Measurements from ENCODE around the gene DMBX1. TPM values are rescaled to one million over a fixed set of nuclear protein-coding genes. Genes with fewer than 3 reads are reported as not detected.
A peak's percentile ranks its signal among the peaks of the same experiment; 100 is the strongest.

Gene DMBX1
- total RNA-seq, 1 experiment from 2014 or later = not detected

DNA sequence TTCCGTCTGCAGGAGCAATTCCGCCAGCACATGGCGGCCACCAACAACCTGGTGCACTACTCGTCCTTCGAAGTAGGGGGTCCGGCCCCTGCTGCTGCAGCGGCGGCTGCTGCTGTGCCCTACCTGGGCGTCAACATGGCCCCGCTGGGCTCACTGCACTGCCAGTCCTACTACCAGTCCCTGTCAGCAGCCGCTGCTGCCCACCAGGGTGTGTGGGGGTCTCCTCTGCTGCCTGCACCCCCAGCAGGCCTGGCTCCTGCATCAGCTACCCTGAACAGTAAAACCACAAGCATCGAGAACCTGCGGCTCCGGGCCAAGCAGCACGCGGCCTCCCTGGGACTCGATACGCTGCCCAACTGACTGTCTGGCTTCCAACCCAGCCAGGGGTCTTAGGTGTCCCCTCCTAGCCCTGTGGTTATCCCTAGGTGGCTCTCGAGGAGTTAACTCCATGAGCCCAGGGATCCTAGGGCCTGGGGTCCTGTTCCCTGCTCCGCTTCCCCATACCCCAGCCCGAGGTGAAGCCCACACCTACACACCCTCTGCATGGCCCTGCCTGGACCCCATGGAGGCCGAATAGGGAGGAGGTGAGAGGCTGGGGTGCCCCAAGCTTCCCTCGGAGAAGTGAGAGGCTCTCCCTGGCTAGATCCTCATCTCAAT lies 22.6 kb downstream of the DMBX1 start:
- H3K27me3 ChIP-seq = no peaks in the 10 kb centered on the region
- DNase-seq = no peak
- H3K4me3 ChIP-seq = no peak overlapping the region
- no peaks in the 10 kb centered on the region for H3K36me3 ChIP-seq
- no peaks in the 10 kb centered on the region for H3K9me3 ChIP-seq

DNA sequence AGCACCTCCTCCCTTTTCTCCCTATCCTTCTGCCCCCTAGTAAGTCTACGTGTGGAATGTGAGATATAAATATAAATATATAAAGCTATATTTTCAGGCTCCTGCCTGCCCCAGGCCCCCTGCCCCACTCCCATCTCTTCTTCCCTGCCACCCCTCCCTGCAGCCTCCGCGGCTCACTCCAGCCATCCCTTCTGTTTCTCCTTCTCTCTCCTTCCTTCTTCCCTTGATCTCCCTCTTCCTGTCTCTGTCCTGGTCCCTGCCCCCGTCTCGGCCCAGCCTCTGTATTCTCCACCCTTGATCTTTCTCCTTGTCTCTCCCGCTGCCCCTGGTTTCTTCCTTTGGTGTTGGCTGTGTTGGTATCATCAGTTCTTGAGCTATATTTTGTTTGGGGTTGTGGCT lies 23.2 kb downstream of the DMBX1 start:
- no peaks in the 10 kb centered on the region for H3K9me3 ChIP-seq
- no peak for DNase-seq
- no peaks in the 10 kb centered on the region for H3K36me3 ChIP-seq
- H3K27me3 ChIP-seq = no peaks in the 10 kb centered on the region
- H3K4me3 ChIP-seq = no peak overlapping the region

DNA sequence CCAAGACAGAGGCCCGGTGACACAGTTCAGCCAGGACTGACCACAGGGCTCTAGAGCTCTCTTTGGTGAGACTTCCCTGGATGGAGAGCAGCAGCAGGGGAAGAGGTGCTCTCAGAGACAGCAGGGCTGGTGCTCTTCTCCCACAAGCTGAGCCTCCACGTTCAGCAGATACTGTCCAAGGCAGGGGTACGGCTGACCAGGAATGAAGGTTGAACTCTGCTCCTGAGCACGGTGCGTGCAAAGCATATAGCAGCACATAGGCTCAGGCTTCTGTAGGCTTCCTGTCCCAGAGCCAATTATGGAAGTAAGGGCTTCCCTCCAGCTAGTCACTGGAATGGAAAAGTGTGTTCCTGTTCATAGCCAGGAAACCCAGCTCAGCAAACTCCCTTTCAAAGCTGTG lies 23.9 kb downstream of the DMBX1 start:
- no peaks in the 10 kb centered on the region for H3K9me3 ChIP-seq
- no peaks in the 10 kb centered on the region for H3K27me3 ChIP-seq
- no peak overlapping the region for H3K4me3 ChIP-seq
- DNase-seq = no peak
- no peaks in the 10 kb centered on the region for H3K36me3 ChIP-seq

DNA sequence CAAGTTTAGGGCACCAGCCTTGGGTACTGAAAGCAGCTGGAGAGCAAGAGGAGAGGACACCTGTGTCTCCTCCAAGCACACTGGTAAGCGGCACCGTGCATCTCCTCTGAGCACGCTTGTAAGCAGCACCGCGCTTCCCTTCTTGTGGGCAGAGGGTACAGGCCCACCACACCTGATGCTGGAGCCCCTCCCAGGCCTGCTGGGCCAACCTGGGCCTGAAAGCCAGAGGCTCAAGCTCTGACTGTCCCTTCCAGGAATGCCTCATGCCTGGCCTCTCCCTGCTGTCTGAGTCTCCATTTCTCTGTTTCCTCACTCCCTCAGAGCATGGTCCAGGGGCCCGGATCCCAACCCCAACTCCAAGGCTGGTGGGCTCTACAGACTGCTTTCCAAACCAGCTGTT lies 25.9 kb downstream of the DMBX1 start:
- Histone ChIP-seq H3K27me3 (no peaks in the 10 kb centered on the region), H3K36me3 (no peaks in the 10 kb centered on the region), H3K9me3 (no peaks in the 10 kb centered on the region), H3K4me3 (no peak overlapping the region)
- DNase-seq = no peak

DNA sequence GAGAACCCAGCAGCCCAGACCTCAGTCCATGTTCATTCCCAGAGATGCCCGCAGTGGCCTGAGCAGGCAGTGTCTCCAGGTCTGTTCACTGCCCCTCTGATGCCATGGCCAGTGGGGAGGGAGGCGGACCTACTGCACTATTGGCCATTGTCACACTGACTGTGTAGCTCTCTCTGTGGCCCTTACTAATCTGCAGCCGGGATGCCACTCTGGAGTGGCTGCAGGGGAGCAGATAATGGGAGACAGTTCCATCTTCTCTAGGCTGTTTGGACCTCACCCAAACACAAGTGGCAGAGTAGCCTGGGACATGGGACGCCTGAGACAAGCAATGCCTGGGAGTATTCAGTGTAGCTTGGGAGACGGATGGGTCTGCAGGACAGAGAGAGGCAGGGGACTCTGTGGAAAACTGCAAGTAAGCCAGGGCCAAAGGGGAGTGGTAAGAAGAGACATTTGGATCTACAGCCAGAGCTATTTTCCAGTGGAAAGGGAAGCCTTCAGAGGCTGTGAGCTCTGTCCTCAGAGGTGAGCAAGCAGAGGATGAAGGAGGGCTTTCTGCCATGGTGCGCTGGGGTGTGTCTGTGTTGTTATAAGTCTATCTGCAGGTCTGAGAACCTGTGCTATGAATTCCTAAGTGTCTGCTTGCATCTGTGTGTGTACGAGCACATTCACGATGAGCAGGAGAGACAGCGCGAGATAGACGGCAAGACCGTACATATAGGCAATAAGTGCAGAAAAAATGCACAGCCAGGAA lies 26.7 kb downstream of the DMBX1 start:
- Histone ChIP-seq H3K27me3 (no peaks in the 10 kb centered on the region), H3K36me3 (no peaks in the 10 kb centered on the region), H3K9me3 (no peaks in the 10 kb centered on the region), H3K4me3 (no peak overlapping the region)
- DNase-seq = no peak

DNA sequence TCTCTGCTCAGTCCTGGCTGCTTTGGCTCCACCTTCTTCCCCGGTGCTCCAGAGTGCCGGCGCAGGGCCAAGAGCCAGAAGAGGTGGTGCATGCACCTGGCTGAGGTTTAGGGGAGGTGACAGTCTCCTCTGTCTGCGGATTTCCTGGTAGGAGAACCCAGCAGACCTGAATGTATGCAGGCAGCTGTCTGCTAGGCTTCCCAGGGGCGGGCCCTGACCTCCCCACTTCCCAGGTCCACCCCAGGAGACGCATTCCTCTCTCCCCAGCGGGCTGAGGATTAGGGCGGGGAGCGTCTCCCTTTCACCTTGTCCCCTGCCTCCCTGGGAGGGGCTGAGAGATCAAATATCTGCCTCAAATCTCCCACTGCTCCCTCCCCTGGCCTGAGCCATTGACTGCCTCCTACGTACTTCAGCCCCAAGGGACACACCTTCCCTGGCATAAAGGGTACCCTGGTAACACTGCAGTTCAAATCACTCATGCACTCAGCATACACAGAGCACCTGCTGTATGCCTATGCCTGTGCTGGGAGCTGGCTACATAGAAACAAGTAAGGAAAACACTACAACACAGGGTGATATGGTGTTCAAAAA lies 27.5 kb downstream of the DMBX1 start:
- DNase-seq = no peak
- H3K27me3 ChIP-seq = no peaks in the 10 kb centered on the region
- no peak overlapping the region for H3K4me3 ChIP-seq
- H3K9me3 ChIP-seq = no peaks in the 10 kb centered on the region
- no peaks in the 10 kb centered on the region for H3K36me3 ChIP-seq

DNA sequence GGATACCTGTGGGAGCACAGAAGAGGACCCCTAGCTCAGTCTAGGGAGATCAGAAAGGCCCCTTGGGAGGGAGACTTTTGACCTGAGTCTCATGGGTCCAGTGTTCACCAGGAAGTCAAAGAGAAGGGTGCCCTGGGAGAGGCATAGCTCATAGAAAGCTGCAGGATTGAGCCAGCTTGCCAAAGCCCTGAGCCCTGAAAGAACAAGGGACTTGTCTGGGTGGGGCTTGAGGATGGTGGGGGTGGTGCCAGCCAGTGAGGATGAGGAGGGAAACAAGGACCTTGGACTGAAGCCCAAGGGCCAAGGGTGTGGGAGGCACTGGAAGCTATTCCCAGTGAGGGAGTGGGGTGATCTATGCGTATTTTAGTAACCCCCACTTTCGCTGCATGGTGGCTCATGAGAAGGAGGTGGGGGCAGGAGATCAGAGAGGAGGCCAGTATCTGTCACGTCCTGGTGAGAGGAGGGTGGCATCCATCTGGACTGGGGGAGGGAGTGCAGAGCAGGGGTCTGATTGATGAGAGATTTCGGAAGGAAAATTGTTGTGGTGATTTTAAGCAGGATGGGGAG lies 28.4 kb downstream of the DMBX1 start:
- no peaks in the 10 kb centered on the region for H3K9me3 ChIP-seq
- no peak overlapping the region for H3K4me3 ChIP-seq
- H3K27me3 ChIP-seq = no peaks in the 10 kb centered on the region
- DNase-seq = no peak
- H3K36me3 ChIP-seq = no peaks in the 10 kb centered on the region

DNA sequence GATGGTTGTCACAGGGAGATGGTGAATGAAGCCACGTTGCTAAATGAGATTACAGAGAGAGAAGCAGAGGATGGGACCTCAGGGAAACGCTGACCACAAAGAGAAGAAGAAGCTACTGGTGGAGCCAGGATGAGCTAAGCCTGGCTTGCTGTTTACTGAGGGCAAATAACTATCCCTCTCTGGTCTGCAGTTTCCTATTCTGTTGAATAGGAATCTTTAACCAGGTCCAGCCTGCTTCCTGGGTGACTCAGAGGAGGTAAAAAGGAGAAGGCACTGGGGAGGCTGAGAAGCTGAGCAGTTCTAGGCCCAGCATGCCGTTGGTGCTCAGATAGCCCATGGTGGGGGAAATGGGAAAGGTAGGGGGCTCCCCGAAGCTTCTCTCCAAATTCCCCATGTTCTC lies 29.6 kb downstream of the DMBX1 start:
- Histone ChIP-seq H3K9me3 (no peaks in the 10 kb centered on the region), H3K27me3 (no peaks in the 10 kb centered on the region), H3K36me3 (no peaks in the 10 kb centered on the region), H3K4me3 (no peak overlapping the region)
- DNase-seq = no peak

DNA sequence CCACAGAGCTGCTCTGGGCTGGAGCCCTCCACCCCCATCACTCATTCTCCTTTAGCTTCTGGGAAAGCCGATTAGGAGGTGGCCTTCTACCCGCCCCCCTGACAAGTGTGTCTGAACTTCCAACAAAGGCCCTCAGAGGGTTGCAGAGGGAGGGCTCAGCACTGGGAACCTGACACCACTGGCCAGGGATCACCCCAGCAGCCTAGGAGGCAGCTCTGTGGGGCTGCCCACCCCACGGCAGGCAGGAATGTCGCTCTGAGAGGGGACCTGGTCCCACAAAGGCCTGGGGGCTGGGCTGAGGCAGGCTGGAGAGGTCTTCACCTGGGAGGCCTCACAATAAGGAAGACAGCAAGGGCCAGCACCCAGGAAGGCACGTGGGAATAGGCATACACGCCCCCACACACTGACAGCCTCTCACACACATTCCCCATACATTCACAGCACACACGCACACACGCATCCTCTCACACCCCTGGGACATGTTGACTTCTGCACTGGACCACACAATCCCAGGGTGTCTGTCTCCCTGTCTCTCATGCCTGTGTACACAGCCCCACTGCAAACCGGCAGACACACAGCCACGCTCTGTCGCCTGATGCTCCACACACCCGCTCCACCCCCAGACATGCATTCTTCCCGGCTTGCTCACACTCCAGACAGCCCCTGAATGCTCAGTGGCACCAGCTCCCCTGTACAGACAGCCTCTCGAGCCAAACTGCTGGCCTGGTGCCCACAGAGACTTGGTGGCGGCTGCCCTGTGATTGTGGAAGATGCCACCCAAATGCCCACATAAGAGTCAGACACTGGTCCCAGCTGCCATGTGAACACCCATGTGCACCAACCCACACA lies 30.7 kb downstream of the DMBX1 start:
- Histone ChIP-seq H3K9me3 (no peaks in the 10 kb centered on the region), H3K36me3 (no peaks in the 10 kb centered on the region), H3K4me3 (no peak overlapping the region), H3K27me3 (no peaks in the 10 kb centered on the region)
- DNase-seq = peak; percentile 79

DNA sequence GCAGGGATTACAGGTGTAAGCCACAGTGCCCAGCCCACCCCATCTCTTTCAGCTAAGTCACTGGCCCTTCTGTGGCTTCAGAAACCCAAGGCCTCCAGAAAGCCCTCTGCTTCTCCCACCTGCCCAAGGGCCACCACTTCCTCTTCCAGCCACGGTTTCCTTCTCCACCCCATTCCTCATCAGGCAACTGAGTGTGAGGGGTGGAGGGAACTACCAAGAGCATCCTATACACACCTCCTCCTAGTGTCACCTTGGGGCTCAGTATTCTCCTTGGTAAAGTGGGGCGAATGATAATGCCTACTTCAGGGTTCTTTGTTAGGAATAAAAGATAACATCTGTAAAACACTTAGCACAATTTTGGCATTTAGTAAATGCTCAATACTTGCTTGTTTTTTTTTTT lies 31.8 kb downstream of the DMBX1 start:
- H3K4me3 ChIP-seq = no peak overlapping the region
- no peak for DNase-seq
- no peaks in the 10 kb centered on the region for H3K27me3 ChIP-seq
- H3K36me3 ChIP-seq = no peaks in the 10 kb centered on the region
- H3K9me3 ChIP-seq = no peaks in the 10 kb centered on the region

DNA sequence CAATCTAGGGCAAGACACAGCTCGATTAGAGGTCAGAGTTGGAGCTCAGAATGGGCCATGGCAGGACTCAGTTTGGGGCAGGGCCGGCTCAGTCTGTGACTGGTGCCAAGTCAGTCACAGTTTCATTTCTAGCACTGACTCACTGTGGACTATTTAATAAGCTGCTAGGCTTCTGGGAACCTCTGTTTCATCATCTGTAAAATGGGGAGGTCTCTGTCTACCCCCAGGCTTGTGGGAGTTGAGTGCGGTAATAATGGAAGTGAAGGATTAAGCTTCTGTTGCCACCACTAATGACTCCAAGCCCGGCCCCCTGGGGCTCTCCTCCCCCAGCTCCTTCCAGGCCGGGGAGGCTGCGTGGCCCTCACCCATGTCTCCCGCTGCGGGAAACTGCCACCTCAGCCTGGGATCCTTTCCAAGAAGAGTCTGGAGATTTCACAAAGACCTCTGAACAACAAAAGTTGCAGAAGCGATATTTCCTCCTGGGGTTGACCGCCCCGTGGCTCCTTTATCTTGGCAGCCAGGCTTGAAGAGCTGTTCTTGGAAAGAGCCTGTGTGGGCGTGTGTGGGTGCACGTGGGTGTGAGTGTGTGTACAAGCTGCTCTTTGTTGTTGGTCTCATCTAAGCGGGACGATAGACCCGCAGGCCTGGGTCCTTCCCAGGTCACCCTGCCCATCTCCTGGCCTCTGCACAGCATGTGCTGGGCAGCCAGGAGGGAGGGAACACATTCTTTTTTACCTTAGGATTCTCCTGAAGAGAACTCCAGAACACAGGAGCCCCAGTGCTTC lies 32.7 kb downstream of the DMBX1 start:
- Histone ChIP-seq H3K27me3 (no peaks in the 10 kb centered on the region), H3K9me3 (no peaks in the 10 kb centered on the region), H3K4me3 (no peak overlapping the region), H3K36me3 (no peaks in the 10 kb centered on the region)
- peak; percentile 86 for DNase-seq

DNA sequence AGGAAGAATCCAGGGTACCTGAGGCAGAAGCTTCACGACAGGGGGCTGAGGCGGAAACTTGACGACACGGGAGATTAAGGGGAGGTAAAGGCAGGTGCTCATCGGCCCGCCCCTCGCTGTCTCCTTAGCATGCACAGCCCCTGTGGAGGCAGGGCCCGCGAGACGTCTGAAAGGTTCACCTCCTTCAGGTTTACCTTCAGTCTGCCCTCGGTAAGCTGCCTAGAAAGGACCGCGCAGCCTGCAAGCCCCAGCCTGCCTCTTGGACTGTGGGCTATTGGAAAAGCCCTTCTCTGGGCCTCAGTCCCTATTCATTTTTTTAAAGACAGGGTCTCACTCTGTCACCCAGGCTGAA lies 33.3 kb downstream of the DMBX1 start:
- DNase-seq = no peak
- Histone ChIP-seq H3K36me3 (no peaks in the 10 kb centered on the region), H3K27me3 (no peaks in the 10 kb centered on the region), H3K4me3 (no peak overlapping the region), H3K9me3 (no peaks in the 10 kb centered on the region)

DNA sequence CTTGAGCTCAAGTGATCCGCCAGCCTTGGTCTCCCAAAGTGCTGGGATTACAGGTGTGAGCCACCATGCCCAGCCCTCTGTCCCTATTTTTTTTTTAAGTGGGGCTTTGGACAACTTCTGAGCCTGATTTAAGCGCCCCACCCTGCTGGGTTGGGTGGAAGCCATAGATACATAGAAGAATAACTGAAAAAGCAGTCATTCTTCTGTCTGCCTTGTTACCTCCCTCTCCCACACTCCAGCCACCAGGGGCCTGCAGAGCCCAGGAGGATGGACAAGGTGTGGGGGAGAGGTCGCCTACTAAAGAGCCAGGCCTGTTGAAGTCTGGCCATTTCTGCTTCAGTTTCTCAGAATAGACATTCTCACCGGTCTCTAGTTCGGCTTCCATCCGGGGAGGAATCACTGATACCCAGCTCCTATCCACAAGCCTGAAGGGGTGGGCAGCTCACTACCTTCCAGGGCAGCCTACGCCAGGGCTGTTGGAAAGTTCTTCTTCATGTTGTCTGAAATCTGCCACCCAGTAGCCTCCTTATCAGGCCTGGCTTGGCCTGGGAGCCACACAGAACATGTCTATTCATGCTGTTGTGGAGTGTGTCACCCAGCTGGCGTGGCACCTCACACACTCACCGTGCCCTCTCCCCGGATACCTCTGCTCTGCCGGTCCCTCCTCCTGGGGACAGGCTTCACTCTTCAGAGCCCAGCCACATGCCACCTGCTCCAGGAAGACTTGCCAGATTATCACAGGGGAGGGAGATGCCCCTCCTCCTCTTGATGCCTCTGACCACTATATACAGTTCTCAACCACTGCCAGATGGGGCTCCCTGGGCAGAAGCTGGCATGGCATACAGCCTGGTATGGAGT lies 34.1 kb downstream of the DMBX1 start:
- Histone ChIP-seq H3K4me3 (no peak overlapping the region), H3K9me3 (no peaks in the 10 kb centered on the region), H3K36me3 (no peaks in the 10 kb centered on the region), H3K27me3 (no peaks in the 10 kb centered on the region)
- no peak for DNase-seq

DNA sequence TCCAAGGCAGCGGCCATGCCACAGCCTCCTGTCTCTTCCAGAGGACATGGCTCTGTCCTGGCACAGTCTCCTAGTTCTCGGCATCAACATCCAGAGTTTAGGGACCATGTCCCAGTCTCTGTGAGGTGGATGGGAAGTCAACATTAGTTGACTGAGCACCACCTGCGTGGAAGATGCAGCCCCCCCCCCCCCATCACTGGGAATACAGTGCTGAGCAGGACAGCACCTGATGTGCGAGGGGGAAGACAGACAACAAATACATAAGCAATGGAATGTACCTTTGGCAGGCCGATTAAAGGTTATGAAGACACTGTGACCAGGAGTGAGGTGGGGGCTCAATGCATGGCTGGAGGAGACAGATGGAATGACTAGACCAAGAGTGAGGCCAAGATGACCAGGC lies 35.2 kb downstream of the DMBX1 start:
- Histone ChIP-seq H3K4me3 (no peak overlapping the region), H3K27me3 (no peaks in the 10 kb centered on the region), H3K9me3 (no peaks in the 10 kb centered on the region), H3K36me3 (no peaks in the 10 kb centered on the region)
- no peak for DNase-seq

DNA sequence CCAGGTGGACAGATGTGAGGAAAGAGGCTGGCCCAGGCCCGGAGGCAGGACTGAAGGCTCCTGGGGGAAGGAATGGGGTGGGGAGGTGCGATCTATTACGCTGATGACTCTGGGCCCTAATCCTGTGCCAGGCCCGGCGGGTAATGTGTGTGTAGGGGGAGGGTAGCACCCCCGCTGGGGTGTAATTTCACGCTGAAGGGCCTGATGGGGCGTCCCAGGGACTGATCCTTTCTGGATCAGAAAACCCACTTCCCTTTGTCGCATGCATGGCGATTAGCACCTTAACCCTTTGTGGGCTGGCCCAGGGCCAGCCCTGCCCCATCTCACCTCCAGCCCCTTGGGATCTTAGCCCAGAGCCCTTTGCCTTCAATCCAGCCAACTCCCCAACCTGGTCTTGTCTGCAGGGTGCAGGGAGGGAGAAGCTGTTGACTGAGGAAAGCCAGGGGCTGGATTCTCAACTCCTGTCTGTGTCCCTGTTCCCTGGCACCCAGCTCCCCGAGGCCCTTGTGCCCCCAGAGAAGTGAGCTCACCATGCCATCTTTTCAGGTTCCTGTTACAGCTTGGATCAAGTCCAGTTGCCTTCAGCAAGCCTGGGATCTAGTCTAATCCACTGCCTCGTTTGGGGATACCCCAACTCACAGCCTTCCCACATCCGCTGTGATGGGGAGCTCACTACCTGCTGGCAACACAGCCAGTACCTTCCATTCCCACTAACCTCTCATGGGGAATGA lies 35.8 kb downstream of the DMBX1 start:
- no peaks in the 10 kb centered on the region for H3K36me3 ChIP-seq
- H3K9me3 ChIP-seq = no peaks in the 10 kb centered on the region
- DNase-seq = no peak
- H3K27me3 ChIP-seq = no peaks in the 10 kb centered on the region
- H3K4me3 ChIP-seq = no peak overlapping the region

Measured in MG63 (cell line).